Left kidney (tissue), 2 donors: Measurements from ENCODE around the gene ARID4B. TPM values are rescaled to one million over a fixed set of nuclear protein-coding genes. Genes with fewer than 3 reads are reported as not detected.
"Not testable (repeated sequence)": the region's sequence is repeated elsewhere in the genome, so short reads cannot be mapped to it uniquely, and the experiment has no call there.

Experiments
- DNase-seq: peaks from one replicate; pipeline ENCODE4 v3.0.0-alpha.2; 2013
- polyA plus RNA-seq: library from polyadenylated mRNA; unstranded; fragments of 120-200 nt; gene quantifications from one replicate; pipeline ENCODE4 v1.2.1, GENCODE V29; 2013; ENCODE audit not compliant: insufficient read length

The ARID4B gene
- polyA plus RNA-seq, 1 donor = 65.6 TPM

DNA sequence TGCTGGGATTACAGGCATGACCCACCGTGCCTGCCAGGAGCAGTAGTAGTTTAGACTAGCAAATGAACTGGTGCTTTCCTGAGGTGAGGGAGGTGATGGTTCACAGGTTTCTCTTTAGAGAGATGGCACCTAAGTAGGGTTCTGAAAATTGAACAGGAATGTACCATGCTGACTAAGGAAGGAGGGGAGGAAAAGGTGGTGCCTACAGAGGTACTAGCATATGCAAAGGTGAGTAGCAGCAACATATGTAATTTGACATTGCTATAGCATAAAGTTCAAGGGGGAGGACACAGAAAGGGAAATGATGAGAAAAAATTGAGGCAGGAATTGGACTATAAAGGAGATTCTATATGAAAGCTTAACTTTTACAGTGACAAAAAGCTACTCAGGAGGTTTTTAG is 101.0 kb downstream of the ARID4B start:
- no peak for DNase-seq

DNA sequence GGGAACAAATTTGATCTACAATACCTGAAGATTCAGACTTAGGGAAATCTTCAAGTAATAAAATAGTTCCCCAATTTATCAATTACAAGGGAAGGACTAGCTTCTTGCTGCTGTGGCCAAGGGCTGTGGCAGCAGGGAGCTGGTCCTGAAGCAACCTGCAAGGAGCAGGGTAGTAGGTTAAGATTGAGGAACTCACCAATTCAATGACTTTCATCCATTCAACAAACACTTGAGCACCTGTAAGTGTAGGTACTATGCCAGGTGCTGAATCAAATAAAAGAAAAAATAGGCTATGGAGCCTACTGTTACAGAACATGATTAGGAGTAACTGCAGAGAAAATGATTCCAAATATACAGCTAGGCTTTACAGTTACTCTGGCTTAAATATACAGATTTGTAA is 102.7 kb downstream of the ARID4B start:
- DNase-seq = no peak

DNA sequence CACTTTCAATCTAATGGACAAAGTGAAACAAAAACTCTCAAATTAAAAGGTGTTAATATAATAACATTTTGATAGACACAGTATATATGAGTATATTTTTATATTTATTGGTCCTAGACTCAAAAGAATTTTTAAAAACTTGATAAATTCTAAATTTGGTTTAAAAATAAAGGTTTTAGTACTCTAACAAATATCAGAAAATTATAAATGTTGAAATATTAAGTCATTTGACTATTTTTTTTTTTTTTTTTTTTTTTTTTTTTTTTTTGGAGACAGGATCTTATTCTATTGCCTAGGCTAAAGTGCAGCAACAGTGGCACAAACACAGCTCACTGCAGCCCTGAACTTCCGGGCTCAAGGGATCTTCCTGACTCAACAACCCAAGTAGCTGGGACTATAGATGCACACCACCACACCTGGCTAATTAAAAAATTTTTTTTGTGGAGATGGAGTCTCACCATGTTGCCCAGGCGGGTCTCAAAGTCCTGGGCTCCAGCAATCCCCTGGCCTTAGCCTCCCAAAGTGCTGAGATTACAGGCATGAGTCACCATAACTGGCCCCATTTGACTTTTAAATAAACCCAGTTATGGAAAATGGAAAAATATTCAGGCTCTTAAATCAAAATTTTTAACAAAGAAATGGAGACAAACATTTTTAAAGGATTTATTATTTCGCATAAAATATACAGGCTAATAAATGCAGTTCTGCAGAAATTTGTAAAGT is 106.2 kb downstream of the ARID4B start:
- no peak for DNase-seq

DNA sequence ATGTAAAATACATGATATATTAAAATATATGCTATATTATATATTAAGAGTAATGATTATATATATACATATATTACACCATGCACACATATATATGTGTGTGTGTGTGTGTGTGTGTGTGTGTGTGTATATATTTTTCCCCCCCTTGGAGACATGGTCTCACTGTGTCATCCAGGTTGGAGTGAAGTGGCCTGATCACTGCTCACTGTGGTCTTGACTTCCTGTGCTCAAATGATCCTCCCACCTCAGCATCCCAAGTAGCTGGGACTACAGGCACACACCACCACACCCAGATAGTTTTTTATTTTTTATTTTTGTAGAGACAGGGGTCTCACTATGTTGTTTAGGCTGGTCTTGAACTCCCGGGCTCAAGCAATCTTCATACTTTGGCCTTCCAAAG is 112.5 kb downstream of the ARID4B start:
- no peak for DNase-seq

DNA sequence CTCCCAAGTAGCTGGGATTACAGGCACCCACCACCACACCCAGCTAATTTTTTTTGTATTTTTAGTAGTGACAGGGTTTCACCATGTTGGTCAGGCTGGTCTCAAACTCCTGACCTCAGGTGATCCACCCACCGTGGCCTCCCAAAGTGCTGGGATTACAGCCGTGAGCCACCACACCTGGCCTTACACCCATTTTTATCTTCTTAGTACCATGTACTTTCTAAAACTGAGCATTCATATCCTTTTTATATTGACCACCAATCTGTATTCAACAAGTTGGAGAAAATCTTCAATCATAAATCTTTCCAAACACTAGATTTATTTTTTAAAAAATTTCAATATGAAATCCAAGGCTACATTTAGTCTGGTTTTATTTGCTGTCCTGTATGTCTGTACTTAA is 113.0 kb downstream of the ARID4B start:
- DNase-seq = not testable (repeated sequence)

DNA sequence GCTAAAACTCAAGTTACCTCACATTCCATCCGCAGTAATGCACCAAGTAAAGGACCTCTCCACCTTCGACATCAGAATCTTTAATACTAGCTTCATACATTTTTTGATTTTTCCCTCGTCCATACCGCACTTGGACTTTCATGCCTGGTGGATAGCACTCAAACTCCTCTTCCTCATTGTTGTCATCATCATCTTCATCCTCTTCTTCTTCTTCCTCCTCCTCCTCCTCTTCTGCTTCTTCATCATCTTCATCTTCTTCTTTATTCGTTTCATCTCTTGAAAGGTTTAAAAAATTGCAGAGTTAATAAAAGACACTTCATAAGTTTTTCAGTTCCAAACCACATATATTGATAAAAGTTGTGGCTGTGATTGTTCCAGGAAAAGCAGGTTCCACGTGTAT is 114.2 kb downstream of the ARID4B start:
- no peak for DNase-seq

DNA sequence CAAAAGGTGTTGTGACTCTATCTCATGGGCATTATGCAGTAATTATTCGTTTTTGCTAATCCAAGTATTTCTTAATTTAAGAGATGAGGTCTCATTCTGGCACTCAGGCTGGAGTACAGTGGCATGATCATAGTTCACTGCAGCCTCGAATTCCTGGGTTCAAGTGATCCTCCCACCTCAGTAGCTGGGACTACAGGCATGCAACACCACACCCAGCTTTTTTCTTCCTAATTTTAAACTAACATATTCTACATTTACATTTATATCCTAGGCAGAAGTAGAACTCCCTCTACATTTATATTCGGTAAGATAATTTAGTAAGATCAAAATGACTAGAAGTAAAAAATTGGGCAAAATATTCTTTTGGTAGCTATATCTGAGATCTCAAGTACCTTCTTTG is 116.5 kb downstream of the ARID4B start:
- DNase-seq = no peak

DNA sequence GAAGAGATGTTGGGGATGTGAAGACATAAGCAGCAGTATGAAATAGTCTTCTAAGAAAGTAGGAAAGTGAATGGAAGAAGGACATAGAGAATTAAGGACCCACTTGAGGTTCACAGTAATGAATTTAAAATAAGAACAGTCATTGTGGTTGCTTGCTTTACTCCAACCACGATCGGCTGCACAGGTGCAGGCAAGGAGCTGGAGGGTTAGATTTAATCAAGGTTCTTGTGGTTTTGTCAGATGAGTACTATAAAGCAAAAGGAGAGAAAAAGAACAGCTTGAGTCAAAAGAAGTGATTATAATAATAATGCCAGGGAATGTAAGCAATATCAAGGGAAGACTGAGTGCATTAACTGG is 120.8 kb downstream of the ARID4B start:
- no peak for DNase-seq

DNA sequence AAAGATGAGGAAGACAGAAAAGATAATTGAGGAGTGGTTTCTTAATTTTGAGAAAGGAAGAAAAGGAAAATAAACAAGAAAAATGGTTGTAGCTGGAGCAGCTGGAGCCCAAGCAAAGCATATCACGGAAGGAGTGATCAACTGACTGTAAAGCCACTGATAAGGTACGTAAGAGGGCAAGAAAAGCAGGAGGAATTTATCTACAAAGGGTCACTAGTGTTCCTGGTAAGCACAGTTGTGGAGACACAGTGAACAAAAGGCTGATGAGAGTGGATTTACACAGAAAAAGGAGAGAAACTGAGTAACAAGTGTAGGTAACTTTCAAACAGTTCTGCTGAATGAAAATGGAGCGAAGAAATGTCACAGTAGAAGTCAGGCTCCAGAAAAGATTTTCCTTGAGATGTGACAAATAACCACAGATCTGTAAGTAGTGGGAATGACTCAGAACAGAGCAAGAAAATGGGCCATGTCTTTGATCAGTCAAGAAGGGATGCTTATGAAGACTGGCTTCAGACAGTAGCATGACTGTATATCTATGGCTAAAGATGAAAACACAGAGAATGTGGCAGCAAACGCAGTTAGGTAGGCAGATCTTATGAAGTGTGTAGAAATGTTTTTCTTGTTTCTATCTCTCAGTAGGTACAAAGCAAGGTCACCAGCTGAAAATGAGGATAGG is 121.3 kb downstream of the ARID4B start:
- DNase-seq = no peak

DNA sequence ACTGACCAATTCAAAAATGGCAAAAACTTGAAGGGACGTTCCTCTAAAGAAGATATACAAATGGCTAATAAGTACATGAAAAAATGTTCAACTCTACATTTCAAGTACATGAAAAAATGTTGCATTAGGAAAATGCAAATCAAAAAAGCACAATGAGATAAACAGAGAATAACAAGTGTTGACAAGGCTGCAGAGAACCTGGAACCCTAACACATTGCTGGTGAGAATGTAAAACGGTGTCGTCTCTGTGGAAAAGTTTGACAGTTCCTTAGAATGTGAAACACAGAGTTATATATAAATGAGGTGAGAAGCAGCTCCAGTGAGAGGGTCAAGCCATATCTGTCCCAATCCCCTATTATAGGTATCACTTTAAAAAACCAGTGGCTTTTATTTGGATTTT is 122.3 kb downstream of the ARID4B start:
- DNase-seq = no peak

DNA sequence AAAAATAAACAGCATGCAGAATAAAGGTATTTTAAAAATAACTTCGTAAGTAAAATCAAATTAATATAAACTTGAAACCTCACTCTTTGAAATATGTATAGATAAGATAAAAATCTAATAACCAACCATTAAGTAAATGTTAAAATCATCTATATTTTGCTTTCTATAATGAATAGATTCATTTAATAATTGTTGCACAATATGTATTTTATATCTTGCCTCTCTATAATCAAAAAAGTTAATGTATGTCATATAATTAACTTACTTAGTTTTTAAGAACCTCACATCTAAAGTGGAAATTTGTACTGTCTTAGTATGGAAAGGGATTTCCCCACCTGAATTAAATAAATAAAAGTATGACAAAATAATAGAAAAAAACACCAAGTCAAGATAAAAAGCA is 124.6 kb downstream of the ARID4B start:
- DNase-seq = no peak

DNA sequence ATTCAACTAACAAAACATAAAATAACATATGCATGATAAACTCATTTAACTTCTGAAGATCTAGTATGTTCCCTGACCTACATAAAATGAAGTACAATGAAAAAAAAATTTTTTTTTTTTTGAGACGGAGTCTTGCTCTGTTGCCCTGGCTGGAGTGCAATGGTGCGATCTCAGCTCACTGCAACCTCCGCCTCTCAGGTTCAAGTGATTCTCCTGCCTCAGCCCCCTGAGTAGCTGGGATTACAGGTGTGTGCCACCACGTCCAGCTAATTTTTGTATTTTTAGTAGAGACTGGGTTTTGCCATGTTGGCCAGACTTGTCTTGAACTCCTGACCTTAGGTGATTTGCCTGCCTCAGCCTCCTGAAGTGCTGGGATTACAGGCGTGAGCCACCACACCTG is 125.5 kb downstream of the ARID4B start:
- not testable (repeated sequence) for DNase-seq

DNA sequence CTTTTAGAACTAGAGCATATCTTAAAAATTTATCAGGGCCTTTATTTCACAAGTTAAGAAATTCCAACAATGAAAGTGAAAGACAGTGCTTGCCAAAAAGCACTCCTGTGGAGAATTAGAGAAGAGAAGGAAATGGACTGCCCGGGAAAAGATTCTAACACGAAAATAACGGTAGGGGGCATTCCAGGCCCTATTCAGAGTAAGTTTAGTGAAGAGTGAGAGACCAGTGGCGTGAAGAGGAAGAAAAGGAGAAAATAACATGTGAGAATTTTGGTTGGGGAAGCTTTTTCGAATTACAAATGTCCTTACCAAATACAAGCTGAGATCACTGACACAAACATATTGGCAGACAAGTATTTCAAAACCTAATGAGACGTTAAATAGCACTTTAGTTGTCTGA is 128.5 kb downstream of the ARID4B start:
- no peak for DNase-seq

DNA sequence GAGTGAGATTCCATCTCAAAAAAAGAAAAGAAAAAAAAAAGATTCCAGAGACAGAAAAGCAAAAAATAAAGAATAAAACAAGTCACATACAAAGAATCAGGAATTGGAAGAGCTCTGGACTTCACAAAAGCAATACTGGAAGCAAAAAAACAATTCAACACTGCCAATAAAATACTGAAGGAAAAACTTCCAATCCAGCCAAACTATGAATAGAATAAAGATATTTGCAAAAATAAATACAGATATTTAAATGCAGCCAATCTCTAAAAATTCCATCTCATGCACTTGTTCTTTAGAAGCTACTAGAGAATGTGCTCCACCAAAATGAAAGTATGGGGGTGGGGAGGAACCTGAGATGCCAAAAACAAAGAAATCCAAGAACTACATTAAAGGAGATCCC is 137.5 kb downstream of the ARID4B start:
- DNase-seq = no peak

DNA sequence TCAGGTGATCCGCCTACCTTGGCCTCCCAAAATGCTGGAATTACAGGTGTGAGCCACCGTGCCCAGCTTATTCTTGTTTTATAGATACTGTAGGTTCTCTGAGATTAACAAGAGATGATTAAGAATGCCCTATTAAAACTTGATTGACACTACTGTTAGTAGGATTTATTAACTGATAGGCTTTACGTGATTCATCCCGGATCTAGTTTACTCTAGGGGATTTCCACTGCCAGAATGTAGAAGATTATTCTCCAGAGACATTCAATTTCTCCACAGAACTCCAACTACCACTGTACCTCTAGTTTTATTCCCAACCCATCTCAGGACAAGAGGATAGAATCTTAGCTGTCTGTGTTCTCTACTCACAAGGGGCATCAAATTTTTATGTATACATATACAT is 140.7 kb downstream of the ARID4B start:
- DNase-seq = no peak

DNA sequence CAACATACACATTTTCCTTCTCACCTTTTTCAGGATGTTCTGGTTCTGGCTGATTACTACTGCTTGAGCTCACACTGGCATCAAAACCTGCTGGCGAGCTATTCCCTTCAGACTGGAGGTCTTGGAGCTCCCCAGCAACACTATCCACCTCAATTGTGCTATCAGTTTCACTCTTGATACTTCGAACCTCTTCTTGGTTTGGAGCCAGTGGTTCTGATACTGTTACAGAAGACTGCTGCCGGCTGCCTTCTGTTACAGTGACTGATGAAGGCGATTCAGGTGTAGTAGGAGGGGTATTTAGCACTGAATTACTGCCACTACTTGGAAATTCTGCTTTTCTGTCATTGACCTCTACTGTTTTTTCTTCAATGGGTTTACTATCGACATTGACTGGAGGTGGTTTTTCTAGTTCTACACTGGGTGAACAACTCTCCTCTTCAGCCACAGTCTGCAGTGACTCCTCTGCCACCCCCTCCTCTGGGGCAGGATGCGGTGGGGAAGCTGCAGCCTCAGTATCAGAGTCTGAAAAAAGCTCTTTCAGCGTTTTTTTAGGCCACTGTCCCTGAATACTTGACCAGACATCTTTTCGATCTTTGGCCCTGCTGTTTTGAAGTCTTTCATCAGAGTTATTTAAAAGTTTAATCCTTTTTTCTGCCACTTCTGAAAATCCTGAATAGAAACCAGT is 146.3 kb downstream of the ARID4B start:
- no peak for DNase-seq

DNA sequence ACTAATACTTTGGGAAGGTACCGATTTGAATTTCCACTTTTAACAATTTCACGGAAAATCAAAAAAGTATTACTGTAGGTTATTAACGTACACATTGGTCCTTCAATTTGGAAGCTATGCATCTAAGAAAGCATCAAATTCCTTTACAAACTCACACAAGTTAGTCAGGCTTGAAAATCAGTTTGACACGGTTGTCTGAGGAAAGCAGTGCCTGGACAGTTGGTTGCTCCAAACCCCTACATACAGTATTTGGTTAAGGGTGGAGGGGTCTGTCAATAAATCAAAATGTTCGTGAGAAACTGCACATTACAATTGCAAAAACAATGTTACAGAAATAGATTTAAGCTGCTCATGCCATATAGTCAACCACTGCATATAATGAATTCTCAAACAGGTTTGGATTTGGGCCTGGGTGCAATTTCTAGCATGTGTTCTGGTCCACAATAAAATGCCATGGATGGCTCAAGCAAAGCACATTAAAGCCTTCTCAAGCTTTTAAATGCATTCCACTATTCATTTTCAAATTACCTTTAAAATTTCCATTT is 147.0 kb downstream of the ARID4B start:
- no peak for DNase-seq

DNA sequence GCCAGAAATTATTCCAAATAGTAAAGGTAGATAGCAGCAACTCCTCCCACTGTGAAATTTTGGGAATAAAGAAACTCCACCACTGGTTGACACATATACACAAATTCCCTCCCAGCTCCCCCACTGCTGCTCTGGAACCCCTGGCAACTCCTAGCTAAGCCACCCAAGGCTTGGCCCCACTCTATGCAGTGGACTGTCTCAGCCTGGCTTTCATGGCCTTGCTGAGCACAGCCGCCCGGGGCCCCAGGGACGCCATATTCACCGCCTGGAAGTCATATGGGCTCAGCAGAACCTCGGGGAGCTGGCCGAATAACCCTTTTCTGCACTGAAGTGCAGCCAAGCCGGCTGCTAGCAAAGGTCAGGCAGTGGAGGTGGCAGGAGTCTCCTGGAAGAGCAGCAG is 151.5 kb downstream of the ARID4B start:
- DNase-seq = no peak

DNA sequence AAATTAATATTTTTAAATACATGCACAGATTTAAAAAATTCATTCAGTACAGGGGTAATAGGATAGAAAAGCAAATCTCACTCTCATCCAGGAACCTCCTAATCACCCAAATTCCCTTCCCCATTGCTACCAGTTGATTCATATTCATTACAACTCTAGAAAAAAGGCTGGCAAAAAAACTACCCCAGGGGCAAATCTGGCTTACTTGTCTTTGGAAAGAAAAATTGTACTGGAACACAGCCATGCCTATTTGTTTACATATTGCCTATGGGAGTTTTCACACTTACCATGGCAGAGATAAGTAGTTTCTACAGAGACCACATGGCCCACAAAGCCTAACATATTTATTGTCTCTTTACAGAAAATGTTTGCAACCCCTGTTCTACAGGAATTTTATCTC is 158.0 kb downstream of the ARID4B start:
- no peak for DNase-seq

DNA sequence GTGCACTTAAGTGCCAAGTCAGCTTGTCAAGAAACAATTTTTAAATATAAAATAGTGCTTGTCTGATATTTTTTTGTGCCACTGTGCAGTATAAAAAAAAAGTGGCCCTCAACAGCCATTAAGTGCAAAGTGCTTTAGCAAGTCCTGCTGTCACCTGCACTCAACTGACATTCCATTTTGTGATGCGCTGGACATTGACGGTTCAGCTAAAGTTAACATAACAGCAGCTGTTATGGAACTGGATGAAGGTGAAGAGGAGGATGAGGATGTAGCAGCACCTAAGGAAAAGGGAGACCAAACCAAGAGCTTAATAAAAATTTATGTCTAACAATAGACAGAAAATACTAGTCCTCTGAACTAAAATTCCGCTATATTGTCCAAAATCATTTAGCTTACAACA is 159.6 kb downstream of the ARID4B start:
- DNase-seq = no peak

DNA sequence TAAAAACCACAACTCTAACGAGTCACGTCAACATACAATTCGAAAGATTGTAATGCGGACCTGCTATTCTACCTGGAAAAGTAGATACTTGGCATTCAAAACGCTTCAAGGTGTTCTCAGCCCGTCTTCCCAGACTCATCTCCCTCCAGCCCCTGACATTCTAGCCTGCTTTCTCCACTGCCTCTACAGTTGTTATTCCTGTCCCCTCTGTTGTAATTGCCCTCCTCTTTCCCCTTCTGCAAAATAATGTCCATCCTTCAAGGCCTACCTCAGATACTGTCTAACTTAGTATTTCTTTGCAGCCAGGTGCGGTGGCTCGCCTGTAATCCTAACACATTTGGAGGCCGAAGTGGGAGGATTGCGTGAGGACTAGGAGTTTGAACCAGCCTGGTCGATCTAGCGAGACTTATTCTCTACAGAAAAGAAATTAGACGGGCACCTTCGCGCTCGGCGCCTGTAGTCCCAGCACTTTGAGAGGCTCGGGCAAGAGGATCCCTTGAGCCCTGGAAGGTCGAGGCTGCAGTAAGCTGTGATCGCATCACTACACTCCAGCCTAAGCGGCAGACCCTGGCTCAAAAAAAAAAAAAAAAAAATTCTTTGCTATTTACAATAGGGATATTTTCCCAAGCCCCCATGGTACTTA is 166.2 kb downstream of the ARID4B start:
- DNase-seq = no peak

DNA sequence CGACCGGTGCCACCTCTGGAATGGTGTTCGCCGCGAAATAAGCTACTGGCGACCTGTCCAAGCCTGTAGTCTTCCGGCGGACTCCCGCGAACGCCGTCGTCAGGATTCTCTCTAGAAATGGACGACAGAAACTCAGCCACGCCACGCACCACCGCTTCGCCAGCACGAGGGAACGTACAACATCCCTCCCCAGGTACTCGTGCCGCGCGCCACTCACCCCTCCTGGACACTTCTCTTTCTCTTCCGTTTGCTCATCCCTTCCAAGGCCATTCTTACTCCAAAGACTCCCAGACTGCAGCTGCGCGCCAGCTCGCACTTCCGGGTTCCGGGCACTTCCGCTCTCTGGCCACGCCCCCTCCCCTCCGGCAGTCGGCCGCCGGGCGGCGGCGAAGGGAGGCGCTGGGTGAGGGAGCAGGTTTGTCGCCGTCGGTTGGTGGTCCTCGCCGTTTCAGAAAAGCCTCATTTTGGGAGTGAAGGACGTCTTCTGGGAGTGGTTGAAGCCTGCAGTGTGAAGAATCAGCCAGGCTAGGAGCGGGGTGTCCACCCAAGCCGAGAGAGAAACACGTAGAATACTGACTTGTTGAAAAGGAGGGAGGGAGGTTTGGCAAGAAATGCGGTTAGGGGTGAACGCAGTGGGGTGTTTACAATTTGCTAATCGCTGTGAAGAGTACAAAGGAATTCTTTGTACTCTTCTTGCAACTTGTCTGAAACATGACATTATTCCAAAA is 166.9 kb downstream of the ARID4B start, which contains the start of gene RBM34:
Gene RBM34 (minus strand): TSS at position 294 of the 728 bp plus-strand sequence. CDS start 24 bp downstream, at position 270.
- DNase-seq = peak; percentile 91
